K562 (cell line): ENCODE data around the gene ARF4. TPM values are rescaled to one million over a fixed set of nuclear protein-coding genes. Genes with fewer than 3 reads are reported as not detected.

Experiments used
- CBX2 ChIP-seq: fragments of 200-600 bp; sonication (generic); IDR thresholded peaks from one replicate; pipeline ENCODE4 v1.6.1; 2012; ENCODE audit warnings: mild to moderate bottlenecking, low read length, inconsistent platforms; ENCODE audit not compliant: insufficient read depth, poor library complexity, severe bottlenecking
- CHD1 ChIP-seq: fragments of 200-600 bp; sonication (generic); IDR thresholded peaks from one replicate; pipeline ENCODE4 v1.6.1; 2012; ENCODE audit warnings: mild to moderate bottlenecking, moderate library complexity, low read length, inconsistent platforms
- CTCFL ChIP-seq: IDR thresholded peaks from 2 replicates; pipeline ENCODE4 v1.6.1; 2011; ENCODE audit warnings: borderline replicate concordance, low read depth, mild to moderate bottlenecking, moderate library complexity, low read length; ENCODE audit not compliant: insufficient read depth, poor library complexity, severe bottlenecking
- FIP1L1 ChIP-seq: fragments of 200-400 bp; formaldehyde crosslinking; IDR thresholded peaks from 2 replicates; pipeline ENCODE4 v1.6.1; 2018; ENCODE audit warnings: mild to moderate bottlenecking, low read depth, low read length; ENCODE audit not compliant: poor library complexity, severe bottlenecking
- KAT7 ChIP-seq: sonication (generic); formaldehyde crosslinking; IDR thresholded peaks from 2 replicates; pipeline ENCODE4 v1.8.0; 2022; ENCODE audit warnings: missing genetic modification reagents, mild to moderate bottlenecking, borderline replicate concordance
- POLR2AphosphoS2 ChIP-seq: IDR thresholded peaks from 2 replicates; pipeline ENCODE4 v1.6.1; 2012; ENCODE audit warnings: low read length, improper control_type of control experiment
- polyA plus RNA-seq, 8 experiments: library from polyadenylated mRNA; depleted of rRNA in 4 of 8; stranded (reverse) in 5 of 8; unstranded in 3 of 8; fragments of >200 nt; fragmentation: Nextera tagmentation in 2 of 8; fragmentation: Illumina TruSeq in 1 of 8; extraction: Ambion mirVana in 2 of 8; extraction: Trizol in 1 of 8; gene quantifications; 2 replicates each; pipeline versions ENCODE4 v1.2.1 to v1.2.3, GENCODE V29; 2011 to 2014; ENCODE audit warnings: inconsistent platforms in 1 of 8, missing spikeins in 1 of 8
- total RNA-seq, 7 experiments: library from RNA; depleted of rRNA in 6 of 7; stranded (reverse); fragments of >200 nt in 6 of 7; fragmentation: Illumina TruSeq in 2 of 7; extraction: Trizol in 2 of 7; gene quantifications; 2 replicates each; pipeline versions ENCODE4 v1.2.1 to v1.2.3, GENCODE V29; 2011 to 2021; ENCODE audit warnings: low replicate concordance in 1 of 7
- TF ChIP-seq, protein P1 (sequence below), 2 experiments: fragments of 450-650 bp; IDR thresholded peaks; 2 replicates each; pipeline ENCODE4 v1.6.1; 2016; ENCODE audit warnings: mild to moderate bottlenecking in 2 of 2, borderline replicate concordance in 1 of 2, low read depth in 1 of 2, moderate library complexity in 1 of 2

Gene ARF4
- total and polyA plus RNA-seq, 9 of the 15 experiments (the other 6 are each of a cell fraction or from before 2014, with no cell fraction given), result 41.1 to 273 (median 83.8) TPM

DNA sequence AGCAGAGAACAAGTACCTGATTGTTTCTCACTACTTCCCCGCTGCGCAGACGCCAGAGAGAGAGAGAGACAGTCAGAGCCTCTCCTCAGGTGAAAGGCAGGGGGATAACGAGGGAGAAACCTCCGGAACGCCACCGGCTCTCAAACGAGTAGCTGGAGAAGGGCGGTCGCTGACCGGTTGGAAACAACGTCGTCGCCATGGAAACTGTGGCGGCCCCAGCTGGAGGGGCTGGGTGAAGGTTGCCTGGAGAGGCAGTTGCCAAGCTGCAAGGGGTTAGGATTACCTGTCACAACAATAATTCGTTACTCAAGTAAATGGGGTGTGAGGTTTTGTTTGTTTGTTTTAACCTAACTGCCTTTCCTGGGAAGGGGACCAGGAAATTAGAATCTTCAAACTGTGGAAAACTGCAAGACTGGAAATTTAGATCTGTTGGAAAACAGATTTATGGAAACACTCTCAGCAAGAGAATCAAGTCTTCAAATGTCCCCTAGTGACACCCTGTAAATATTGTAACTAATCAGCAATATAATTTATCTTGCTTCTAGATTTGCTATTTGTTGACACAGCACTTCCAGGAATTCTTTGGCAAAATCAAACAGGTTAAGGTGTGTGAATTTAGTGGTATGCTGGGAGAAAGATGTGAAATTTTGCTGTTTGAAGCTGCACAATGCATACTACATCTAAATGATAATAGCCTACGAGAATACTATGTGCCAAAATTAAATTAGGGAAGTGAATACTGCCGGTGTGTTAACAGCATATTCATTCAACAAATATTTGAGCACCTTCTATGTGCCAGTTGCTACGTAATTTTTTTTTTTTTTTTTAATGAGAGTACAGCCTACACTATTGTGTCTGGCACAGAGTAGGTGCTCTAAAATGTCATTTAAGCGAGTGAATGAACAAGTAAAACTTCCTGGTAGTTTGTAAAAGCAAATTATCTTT, 52.7 kb downstream of the ARF4 start, which contains the start of gene DNAH12 (continued):
- TF ChIP-seq CTCFL (peak; percentile 20), KAT7 (no peak), CBX2 (peak; percentile 41), POLR2AphosphoS2 (no peak), CHD1 (no peak), FIP1L1 (no peak)
- TF ChIP-seq, protein P1, sequence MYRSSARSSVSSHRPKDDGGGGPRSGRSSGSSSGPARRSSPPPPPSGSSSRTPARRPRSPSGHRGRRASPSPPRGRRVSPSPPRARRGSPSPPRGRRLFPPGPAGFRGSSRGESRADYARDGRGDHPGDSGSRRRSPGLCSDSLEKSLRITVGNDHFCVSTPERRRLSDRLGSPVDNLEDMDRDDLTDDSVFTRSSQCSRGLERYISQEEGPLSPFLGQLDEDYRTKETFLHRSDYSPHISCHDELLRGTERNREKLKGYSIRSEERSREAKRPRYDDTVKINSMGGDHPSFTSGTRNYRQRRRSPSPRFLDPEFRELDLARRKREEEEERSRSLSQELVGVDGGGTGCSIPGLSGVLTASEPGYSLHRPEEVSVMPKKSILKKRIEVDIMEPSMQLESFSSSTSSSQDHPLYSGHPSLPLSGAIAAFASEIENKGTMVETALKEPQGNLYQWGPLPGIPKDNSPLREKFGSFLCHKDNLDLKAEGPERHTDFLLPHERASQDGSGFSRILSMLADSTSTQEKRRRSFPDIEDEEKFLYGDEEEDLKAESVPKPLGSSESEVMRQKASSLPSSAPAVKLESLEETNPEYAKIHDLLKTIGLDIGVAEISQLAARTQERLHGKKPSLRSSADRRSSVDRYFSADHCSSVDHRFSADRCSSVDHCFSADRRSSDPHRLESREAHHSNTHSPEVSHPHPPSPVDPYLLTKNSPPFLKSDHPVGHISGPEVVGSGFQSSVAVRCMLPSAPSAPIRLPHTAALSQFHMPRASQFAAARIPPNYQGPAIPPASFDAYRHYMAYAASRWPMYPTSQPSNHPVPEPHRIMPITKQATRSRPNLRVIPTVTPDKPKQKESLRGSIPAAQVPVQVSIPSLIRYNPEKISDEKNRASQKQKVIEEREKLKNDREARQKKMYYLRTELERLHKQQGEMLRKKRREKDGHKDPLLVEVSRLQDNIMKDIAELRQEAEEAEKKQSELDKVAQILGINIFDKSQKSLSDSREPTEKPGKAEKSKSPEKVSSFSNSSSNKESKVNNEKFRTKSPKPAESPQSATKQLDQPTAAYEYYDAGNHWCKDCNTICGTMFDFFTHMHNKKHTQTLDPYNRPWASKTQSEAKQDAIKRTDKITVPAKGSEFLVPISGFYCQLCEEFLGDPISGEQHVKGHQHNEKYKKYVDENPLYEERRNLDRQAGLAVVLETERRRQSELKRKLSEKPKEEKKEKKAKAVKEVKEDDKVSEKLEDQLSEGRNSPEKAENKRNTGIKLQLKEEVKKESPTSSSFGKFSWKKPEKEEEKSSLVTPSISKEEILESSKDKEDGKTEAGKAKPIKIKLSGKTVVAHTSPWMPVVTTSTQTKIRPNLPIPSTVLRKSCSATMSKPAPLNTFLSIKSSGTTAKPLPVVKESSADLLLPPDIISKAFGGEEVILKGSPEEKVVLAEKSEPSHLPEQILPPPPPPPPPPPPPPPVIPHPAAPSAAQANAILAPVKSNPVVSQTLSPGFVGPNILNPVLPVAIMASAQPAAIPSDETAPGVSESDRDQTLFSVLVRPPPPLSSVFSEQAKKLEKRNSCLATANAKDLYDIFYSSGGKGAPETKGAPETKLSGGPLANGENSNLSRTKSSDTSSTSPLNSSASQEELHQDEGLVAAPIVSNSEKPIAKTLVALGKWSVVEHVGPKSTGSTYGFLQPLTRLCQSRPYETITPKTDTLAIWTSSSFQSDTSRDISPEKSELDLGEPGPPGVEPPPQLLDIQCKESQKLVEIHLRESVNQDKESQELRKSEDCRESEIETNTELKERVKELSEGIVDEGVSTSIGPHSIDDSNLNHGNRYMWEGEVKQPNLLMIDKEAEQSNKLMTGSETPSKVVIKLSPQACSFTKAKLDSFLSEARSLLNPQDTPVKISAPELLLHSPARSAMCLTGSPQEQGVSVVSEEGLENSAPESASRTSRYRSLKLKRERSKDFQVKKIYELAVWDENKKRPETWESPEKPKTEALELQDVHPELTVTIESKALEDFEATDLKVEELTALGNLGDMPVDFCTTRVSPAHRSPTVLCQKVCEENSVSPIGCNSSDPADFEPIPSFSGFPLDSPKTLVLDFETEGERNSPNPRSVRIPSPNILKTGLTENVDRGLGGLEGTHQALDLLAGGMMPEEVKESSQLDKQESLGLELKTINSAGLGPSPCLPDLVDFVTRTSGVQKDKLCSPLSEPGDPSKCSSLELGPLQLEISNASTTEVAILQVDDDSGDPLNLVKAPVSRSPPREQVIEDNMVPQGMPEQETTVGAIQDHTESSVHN (IDR thresholded peaks at IDR 0.05; ENCODE audit: borderline replicate concordance in 1 of 2, low read depth in 1 of 2), result no peak
